ENCODE measurements around the gene MPP1. TPM values are rescaled to one million over a fixed set of nuclear protein-coding genes. Genes with fewer than 3 reads are reported as not detected.

The MPP1 gene
- 10 to 100 TPM; 11.3 to 19.9 (median 15.9) TPM for total RNA-seq

- intact Hi-C loops (cut with DNase I; ENCODE audit: low total_unique reads) (loop anchor here (2.0 to 10.0 kb wide), 2 partner anchors 42 to 810 kb away; partner anchors contain the start of genes DKC1, SPRY3 and TMLHE), in situ Hi-C loops (cut with MboI; ENCODE audit: low sequenced_read_pairs in 4 of 4) (no loop called here)
- peak; percentile 87 to 88 for ATAC-seq
- Histone ChIP-seq H3K4me1 (peaks cover 0 to 12% of the 10 kb centered on the region in 2 donors), H3K27ac (peak within 1 kb of the TSS; percentile 61 to 83 (median 80)), H3K27me3 (no peaks in the 10 kb centered on the region), H3K36me3 (no peaks in the 10 kb centered on the region), H3K4me3 (peak within 1 kb of the TSS; percentile 68 to 92 (median 69)), H3K9me3 (no peaks in the 10 kb centered on the region)
- TF ChIP-seq POLR2A (IDR thresholded peaks at IDR 0.05) (peak in 1 of 2 donors; percentile 41), CTCF (IDR thresholded peaks at IDR 0.05 in 4 of 5, conservative IDR thresholded peaks at IDR 0.05 in 1 of 5) (no peak)
- peak; percentile 41 to 64 for DNase-seq
Observed at GRCh38 chrX:154804957-154805695, at the start of gene MPP1. Gene MPP1, minus strand, starts transcription at chrX:154805485. Its CDS starts 112 bp downstream, at chrX:154805373.

GRCh38 chrX:154850957-154851611 lies 45.8 kb upstream of the MPP1 start:
- Histone ChIP-seq H3K27me3 (no peaks in the 10 kb centered on the region), H3K4me1 (no peaks in the 10 kb centered on the region), H3K27ac (no peak overlapping the region), H3K36me3 (no peaks in the 10 kb centered on the region), H3K4me3 (no peak overlapping the region), H3K9me3 (no peaks in the 10 kb centered on the region)
- TF ChIP-seq CTCF (IDR thresholded peaks at IDR 0.05 in 4 of 5, conservative IDR thresholded peaks at IDR 0.05 in 1 of 5) = no peak
- TF ChIP-seq POLR2A (IDR thresholded peaks at IDR 0.05) = no peak
- in situ Hi-C loops (cut with MboI; ENCODE audit: low sequenced_read_pairs in 4 of 4) = no loop called here
- intact Hi-C loops (cut with DNase I; ENCODE audit: low total_unique reads) = no loop called here
- DNase-seq (no peak), ATAC-seq (no peak)

GRCh38 chrX:154840856-154841255 lies 35.6 kb upstream of the MPP1 start:
- no peak overlapping the region for H3K4me3 ChIP-seq
- DNase-seq = no peak
- H3K4me1 ChIP-seq = no peaks in the 10 kb centered on the region
- no peaks in the 10 kb centered on the region for H3K9me3 ChIP-seq
- TF ChIP-seq POLR2A (IDR thresholded peaks at IDR 0.05) (no peak), CTCF (IDR thresholded peaks at IDR 0.05 in 4 of 5, conservative IDR thresholded peaks at IDR 0.05 in 1 of 5) (peak in 4 of 5 experiments; percentile 22 to 36 (median 24))
- ATAC-seq = no peak
- H3K36me3 ChIP-seq = no peaks in the 10 kb centered on the region
- H3K27me3 ChIP-seq = no peaks in the 10 kb centered on the region
- in situ Hi-C loops (cut with MboI; ENCODE audit: low sequenced_read_pairs in 4 of 4) = no loop called here
- intact Hi-C loops (cut with DNase I; ENCODE audit: low total_unique reads) = no loop called here
- H3K27ac ChIP-seq = no peak overlapping the region

- intact Hi-C loops (cut with DNase I; ENCODE audit: low total_unique reads) = no loop called here
Observed at GRCh38 chrX:154836163-154836562, 30.9 kb upstream of the MPP1 start.

More at GRCh38 chrX:154836163-154836562, 30.9 kb upstream of the MPP1 start:
- no peak overlapping the region for H3K4me3 ChIP-seq
- H3K4me1 ChIP-seq = no peaks in the 10 kb centered on the region
- TF ChIP-seq POLR2A (IDR thresholded peaks at IDR 0.05) (no peak), CTCF (IDR thresholded peaks at IDR 0.05 in 4 of 5, conservative IDR thresholded peaks at IDR 0.05 in 1 of 5) (no peak)
- no peaks in the 10 kb centered on the region for H3K27me3 ChIP-seq
- ATAC-seq = no peak
- no peak for DNase-seq
- no peaks in the 10 kb centered on the region for H3K9me3 ChIP-seq
- H3K27ac ChIP-seq = no peak overlapping the region
- H3K36me3 ChIP-seq = no peaks in the 10 kb centered on the region
- in situ Hi-C loops (cut with MboI; ENCODE audit: low sequenced_read_pairs in 4 of 4) = no loop called here
